Endothelial cell of umbilical vein (primary cell): Measurements from ENCODE around the gene PTTG2. TPM values are rescaled to one million over a fixed set of nuclear protein-coding genes. Genes with fewer than 3 reads are reported as not detected.
"Not testable (repeated sequence)": the region's sequence is repeated elsewhere in the genome, so short reads cannot be mapped to it uniquely, and the experiment has no call there.

Experiments used
- BruUV-seq: library from RNA; stranded (reverse); fragments of 400-500 nt; replicated peaks from 2 replicates; lab custom pipeline; 2021; lab: Mats Ljungman, UMichigan
- CTCF ChIA-PET: fragments of 300-600, 350-600 bp; sonication (Branson Sonifier 250); formaldehyde crosslinking; loops from one replicate; lab custom pipeline; 2021; ENCODE audit warnings: antibody characterized with exemption, inconsistent platforms; lab: Charles Lee
- POLR2A ChIA-PET: fragments of 300-600, 350-600 bp; sonication (Branson Sonifier 250); formaldehyde crosslinking; loops from one replicate; lab custom pipeline; 2021; ENCODE audit warnings: antibody characterized with exemption, inconsistent platforms; lab: Charles Lee
- DNase-seq: peaks from one replicate; pipeline ENCODE4 v3.0.0-alpha.2; 2011; ENCODE audit warnings: low read depth, low spot score
- FAIRE-seq: peaks from 2 replicates; lab custom pipeline; 2011; peaks lifted over from hg19 to GRCh38; lab: Jason Lieb, UNC
- H2AFZ ChIP-seq: 2 replicates; pipeline ENCODE4 v1.6.0; 2012; ENCODE audit warnings: low read depth, low read length, control low read depth, inconsistent platforms
- H3K27ac ChIP-seq: 2 replicates; pipeline ENCODE4 v1.5.1; 2011; ENCODE audit warnings: low read depth, mild to moderate bottlenecking, control low read depth, low read length, moderate library complexity; ENCODE audit not compliant: insufficient read depth
- H3K27me3 ChIP-seq, 2 experiments: 2 replicates each; pipeline versions ENCODE4 v1.6.0 to v1.6.1; 2011; ENCODE audit warnings: low read length in 2 of 2, mixed read lengths in 1 of 2; ENCODE audit not compliant: control insufficient read depth in 2 of 2, insufficient read depth in 2 of 2
- H3K36me3 ChIP-seq, 2 experiments: 2 replicates in 1 of 2; 3 replicates in 1 of 2; pipeline ENCODE4 v1.5.1; 2011; ENCODE audit warnings: low read length in 2 of 2, mild to moderate bottlenecking in 1 of 2, moderate library complexity in 1 of 2; ENCODE audit not compliant: control insufficient read depth in 2 of 2, insufficient read depth in 2 of 2; ENCODE audit errors: extremely low read depth in 1 of 2
- H3K4me1 ChIP-seq: 3 replicates; pipeline ENCODE4 v1.5.1; 2011; ENCODE audit warnings: mild to moderate bottlenecking, low read length; ENCODE audit not compliant: control insufficient read depth, insufficient read depth; ENCODE audit errors: extremely low read depth
- H3K4me2 ChIP-seq: 2 replicates; pipeline ENCODE4 v1.6.1; 2011; ENCODE audit warnings: low read length, control low read depth, mixed read lengths; ENCODE audit not compliant: insufficient read depth
- H3K4me3 ChIP-seq, 3 experiments: fragments of 200-600 bp in 1 of 3; sonication (generic), shearing (Covaris generic) in 1 of 3; replicated peaks in 1 of 3; 2 replicates each; pipeline ENCODE4 v1.5.1; 2011 to 2016; ENCODE audit warnings: control low read depth in 3 of 3, low read length in 3 of 3, mild to moderate bottlenecking in 2 of 3, inconsistent platforms in 1 of 3, low read depth in 1 of 3, moderate library complexity in 1 of 3; ENCODE audit not compliant: insufficient read depth in 1 of 3
- H3K79me2 ChIP-seq: 2 replicates; pipeline ENCODE4 v1.6.0; 2012; ENCODE audit warnings: low read length, inconsistent platforms; ENCODE audit not compliant: control insufficient read depth, insufficient read depth
- H3K9ac ChIP-seq: replicated peaks from 2 replicates; pipeline ENCODE3; 2011; ENCODE audit warnings: low read length, control low read depth; ENCODE audit not compliant: insufficient read depth; ENCODE audit errors: extremely low read depth
- H3K9me1 ChIP-seq: replicated peaks from 3 replicates; pipeline ENCODE4 v1.6.0; 2011; ENCODE audit warnings: mild to moderate bottlenecking, low read length; ENCODE audit not compliant: control insufficient read depth, insufficient read depth; ENCODE audit errors: extremely low read depth
- H3K9me3 ChIP-seq: replicated peaks from 2 replicates; pipeline ENCODE4 v1.5.1; 2012; ENCODE audit warnings: low read length, inconsistent platforms; ENCODE audit not compliant: control insufficient read depth, insufficient read depth
- H4K20me1 ChIP-seq: replicated peaks from 2 replicates; pipeline ENCODE3; 2011; ENCODE audit warnings: mild to moderate bottlenecking, low read length; ENCODE audit not compliant: control insufficient read depth, insufficient read depth; ENCODE audit errors: extremely low read depth
- EZH2 ChIP-seq: IDR thresholded peaks from 2 replicates; pipeline ENCODE4 v1.6.1; 2012; ENCODE audit warnings: borderline replicate concordance, low read depth, mild to moderate bottlenecking, moderate library complexity, low read length, inconsistent platforms; ENCODE audit not compliant: severe bottlenecking
- FOS ChIP-seq: IDR thresholded peaks from 2 replicates; pipeline ENCODE4 v1.6.1; 2011; ENCODE audit warnings: mild to moderate bottlenecking, low read length, moderate library complexity, borderline replicate concordance; ENCODE audit not compliant: insufficient read depth
- GATA2 ChIP-seq: IDR thresholded peaks from 2 replicates; pipeline ENCODE4 v1.7.0; 2011; ENCODE audit warnings: low read depth, mild to moderate bottlenecking, moderate library complexity, mixed read lengths, low read length; ENCODE audit not compliant: insufficient read length, insufficient read depth
- JUN ChIP-seq: IDR thresholded peaks from 2 replicates; pipeline ENCODE4 v1.6.1; 2011; ENCODE audit warnings: borderline replicate concordance, low read depth; ENCODE audit not compliant: insufficient read length, insufficient read depth
- MYC ChIP-seq: IDR thresholded peaks from one replicate; pipeline ENCODE4 v1.6.1; 2011; ENCODE audit warnings: mild to moderate bottlenecking, low read depth, low read length
- POLR2A ChIP-seq: IDR thresholded peaks from 2 replicates; pipeline ENCODE4 v1.6.1; 2012; ENCODE audit warnings: low read depth, mild to moderate bottlenecking, control low read depth, low read length
- POLR2AphosphoS5 ChIP-seq: IDR thresholded peaks from 2 replicates; pipeline ENCODE4 v1.6.1; 2012; ENCODE audit warnings: low read depth, mild to moderate bottlenecking, control low read depth, low read length, moderate library complexity; ENCODE audit not compliant: insufficient read depth
- dilution Hi-C: fragments of 300-500 bp; cut with MboI; formaldehyde crosslinking; loops from one replicate; pipeline ENCODE4 v1.15.0; 2019; ENCODE audit warnings: low sequenced_read_pairs; ENCODE audit not compliant: extremely low pct_ligation_motif_present
- intact Hi-C: fragments of 100-400 bp; cut with micrococcal nuclease; formaldehyde crosslinking; loops from one replicate; pipeline ENCODE4 v1.10.0; 2022
- polyA plus RNA-seq, 4 experiments: library from polyadenylated mRNA; depleted of rRNA in 3 of 4; stranded (reverse) in 3 of 4; unstranded in 1 of 4; fragments of >200 nt; gene quantifications; 2 replicates each; pipeline versions ENCODE4 v1.2.1 to v1.2.3, GENCODE V29; 2011 to 2012; ENCODE audit warnings: missing spikeins in 1 of 4
- total RNA-seq: library from RNA; stranded (reverse); gene quantifications from 2 replicates; pipeline ENCODE4 v1.2.3, GENCODE V29; 2021
- TF ChIP-seq, protein P1 (sequence below): IDR thresholded peaks from 2 replicates; pipeline ENCODE4 v1.6.1; 2011; ENCODE audit not compliant: insufficient read depth, insufficient read length
- TF ChIP-seq, protein P2 (sequence below), 2 donors: IDR thresholded peaks; 1 replicate in 1 of 2; 2 replicates in 1 of 2; pipeline ENCODE4 v1.5.1; 2011; ENCODE audit warnings: low read length in 2 of 2, mild to moderate bottlenecking in 2 of 2, moderate library complexity in 2 of 2, control low read depth in 1 of 2, inconsistent platforms in 1 of 2, low read depth in 1 of 2; ENCODE audit not compliant: insufficient read depth in 1 of 2; ENCODE audit errors: extremely low read depth in 1 of 2

Gene PTTG2
- total and polyA plus RNA-seq, 2 donors (not counting 3 experiments of a cell fraction or from before 2014, with no cell fraction given): not detected

DNA sequence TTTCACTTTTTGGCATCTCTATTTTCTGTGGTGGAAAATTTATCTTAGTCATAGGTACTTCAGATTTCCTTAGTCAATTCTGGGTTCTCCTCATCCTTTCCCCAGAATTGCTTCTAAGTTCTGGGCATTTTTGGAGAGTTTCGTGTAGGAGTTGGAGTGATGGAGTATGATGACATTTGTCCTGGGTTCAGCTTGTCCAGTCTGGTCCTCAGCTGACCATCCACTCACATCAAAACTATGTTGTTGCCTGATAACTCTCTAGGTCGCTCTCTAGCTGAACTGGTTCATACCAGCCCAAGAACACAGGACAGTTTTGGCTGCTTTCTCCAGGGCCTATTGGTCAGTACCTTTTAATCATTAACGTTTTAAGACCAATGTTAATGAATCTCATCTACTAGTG is 13.2 kb downstream of the PTTG2 start:
- no TSS peak for BruUV-seq
- Histone ChIP-seq H4K20me1 (no peaks in the 10 kb centered on the region), H3K9me3 (no peaks in the 10 kb centered on the region), H3K27me3 (no peaks in the 10 kb centered on the region), H3K27ac (no peak overlapping the region), H2AFZ (no peak overlapping the region), H3K4me2 (no peak overlapping the region), H3K36me3 (no peaks in the 10 kb centered on the region), H3K9ac (no peak overlapping the region), H3K9me1 (no peaks in the 10 kb centered on the region), H3K79me2 (peaks cover 3% of the 10 kb centered on the region), H3K4me3 (no peak overlapping the region), H3K4me1 (peaks cover 5% of the 10 kb centered on the region)
- POLR2A ChIA-PET: no interaction called here
- no peak for FAIRE-seq
- DNase-seq: no peak
- TF ChIP-seq, protein P1, sequence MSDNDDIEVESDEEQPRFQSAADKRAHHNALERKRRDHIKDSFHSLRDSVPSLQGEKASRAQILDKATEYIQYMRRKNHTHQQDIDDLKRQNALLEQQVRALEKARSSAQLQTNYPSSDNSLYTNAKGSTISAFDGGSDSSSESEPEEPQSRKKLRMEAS: no peak
- TF ChIP-seq JUN (no peak), POLR2A (no peak), MYC (no peak), GATA2 (no peak), EZH2 (no peak), FOS (no peak), POLR2AphosphoS5 (no peak)
- TF ChIP-seq, protein P2, sequence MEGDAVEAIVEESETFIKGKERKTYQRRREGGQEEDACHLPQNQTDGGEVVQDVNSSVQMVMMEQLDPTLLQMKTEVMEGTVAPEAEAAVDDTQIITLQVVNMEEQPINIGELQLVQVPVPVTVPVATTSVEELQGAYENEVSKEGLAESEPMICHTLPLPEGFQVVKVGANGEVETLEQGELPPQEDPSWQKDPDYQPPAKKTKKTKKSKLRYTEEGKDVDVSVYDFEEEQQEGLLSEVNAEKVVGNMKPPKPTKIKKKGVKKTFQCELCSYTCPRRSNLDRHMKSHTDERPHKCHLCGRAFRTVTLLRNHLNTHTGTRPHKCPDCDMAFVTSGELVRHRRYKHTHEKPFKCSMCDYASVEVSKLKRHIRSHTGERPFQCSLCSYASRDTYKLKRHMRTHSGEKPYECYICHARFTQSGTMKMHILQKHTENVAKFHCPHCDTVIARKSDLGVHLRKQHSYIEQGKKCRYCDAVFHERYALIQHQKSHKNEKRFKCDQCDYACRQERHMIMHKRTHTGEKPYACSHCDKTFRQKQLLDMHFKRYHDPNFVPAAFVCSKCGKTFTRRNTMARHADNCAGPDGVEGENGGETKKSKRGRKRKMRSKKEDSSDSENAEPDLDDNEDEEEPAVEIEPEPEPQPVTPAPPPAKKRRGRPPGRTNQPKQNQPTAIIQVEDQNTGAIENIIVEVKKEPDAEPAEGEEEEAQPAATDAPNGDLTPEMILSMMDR (IDR thresholded peaks at IDR 0.05; ENCODE audit: extremely low read depth in 1 of 2, insufficient read depth in 1 of 2, low read depth in 1 of 2, low read length in 2 of 2): no peak
- intact Hi-C loops: no loop called here
- dilution Hi-C loops: no loop called here
- CTCF ChIA-PET: interaction anchor here (0.7 kb wide), 1 partner anchor 103 kb away, joined by 4 read pairs; no protein-coding TSS in a partner anchor

DNA sequence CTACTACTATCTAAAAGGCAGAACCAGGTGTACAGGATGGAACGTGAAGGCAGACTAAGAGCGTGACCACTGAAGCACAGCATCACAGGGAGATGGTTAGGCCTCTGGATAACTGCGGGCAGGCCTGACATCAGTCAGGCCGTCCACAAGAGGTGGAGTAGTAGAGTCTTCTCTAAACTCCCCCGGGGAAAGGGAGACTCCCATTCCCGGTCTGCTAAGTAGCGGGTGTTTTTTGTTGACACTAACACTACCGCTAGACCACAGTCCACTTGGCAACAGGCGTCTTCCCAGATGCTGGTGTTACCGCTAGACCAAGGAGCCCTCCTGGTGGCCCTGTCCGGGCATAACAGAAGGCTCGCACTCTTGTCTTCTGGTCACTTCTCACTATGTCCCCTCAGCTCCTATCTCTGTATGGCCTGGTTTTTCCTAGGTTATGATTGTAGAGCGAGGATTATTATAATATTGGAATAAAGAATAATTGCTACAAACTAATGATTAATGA is 15.2 kb downstream of the PTTG2 start:
- H3K4me2 ChIP-seq, H3K4me3 ChIP-seq, H3K27me3 ChIP-seq, H3K36me3 ChIP-seq, FAIRE-seq, DNase-seq, dilution Hi-C loops, H3K27ac ChIP-seq, H3K9me1 ChIP-seq, POLR2A ChIA-PET, H3K9me3 ChIP-seq, BruUV-seq, H4K20me1 ChIP-seq, H3K9ac ChIP-seq, H2AFZ ChIP-seq: not testable (repeated sequence)
- Histone ChIP-seq H3K79me2 (peaks cover 16% of the 10 kb centered on the region), H3K4me1 (peaks cover 13% of the 10 kb centered on the region)
- CTCF ChIA-PET: interaction anchor here (1.6 to 1.8 kb wide), 2 partner anchors 9 to 45 kb away, joined by 4 read pairs; no protein-coding TSS in a partner anchor
- intact Hi-C loops: loop anchor here (5.0 kb wide), 3 partner anchors 83 to 308 kb away; partner anchors contain the start of genes RELL1 and TBC1D1
